ENCODE measurements around the gene MOSMO.

GRCh38 chr16:22005746-22006145, 2.2 kb upstream of the MOSMO start:
- TF ChIP-seq, protein P1, sequence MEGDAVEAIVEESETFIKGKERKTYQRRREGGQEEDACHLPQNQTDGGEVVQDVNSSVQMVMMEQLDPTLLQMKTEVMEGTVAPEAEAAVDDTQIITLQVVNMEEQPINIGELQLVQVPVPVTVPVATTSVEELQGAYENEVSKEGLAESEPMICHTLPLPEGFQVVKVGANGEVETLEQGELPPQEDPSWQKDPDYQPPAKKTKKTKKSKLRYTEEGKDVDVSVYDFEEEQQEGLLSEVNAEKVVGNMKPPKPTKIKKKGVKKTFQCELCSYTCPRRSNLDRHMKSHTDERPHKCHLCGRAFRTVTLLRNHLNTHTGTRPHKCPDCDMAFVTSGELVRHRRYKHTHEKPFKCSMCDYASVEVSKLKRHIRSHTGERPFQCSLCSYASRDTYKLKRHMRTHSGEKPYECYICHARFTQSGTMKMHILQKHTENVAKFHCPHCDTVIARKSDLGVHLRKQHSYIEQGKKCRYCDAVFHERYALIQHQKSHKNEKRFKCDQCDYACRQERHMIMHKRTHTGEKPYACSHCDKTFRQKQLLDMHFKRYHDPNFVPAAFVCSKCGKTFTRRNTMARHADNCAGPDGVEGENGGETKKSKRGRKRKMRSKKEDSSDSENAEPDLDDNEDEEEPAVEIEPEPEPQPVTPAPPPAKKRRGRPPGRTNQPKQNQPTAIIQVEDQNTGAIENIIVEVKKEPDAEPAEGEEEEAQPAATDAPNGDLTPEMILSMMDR (conservative IDR thresholded peaks at IDR 0.05) = no peak
- TF ChIP-seq EZH2 (IDR thresholded peaks at IDR 0.05; ENCODE audit: low read depth) = no peak

Data from PC-9 (cell line).